Measurements from ENCODE around the gene NMNAT1. TPM values are rescaled to one million over a fixed set of nuclear protein-coding genes. Genes with fewer than 3 reads are reported as not detected.
"Not testable (repeated sequence)": the region's sequence is repeated elsewhere in the genome, so short reads cannot be mapped to it uniquely, and the experiment has no call there.

Gene NMNAT1
- total RNA-seq, 2 donors from 2014 or later: 5.4 to 7.9 TPM

- Histone ChIP-seq H3K4me1 (ENCODE audit: control insufficient read depth, insufficient read depth, low read length) (no peaks in the 10 kb centered on the region), H3K4me3 (ENCODE audit: low read length) (no peak overlapping the region), H3K9me3 (ENCODE audit: control insufficient read depth, low read length) (no peaks in the 10 kb centered on the region), H3K27me3 (ENCODE audit: control insufficient read depth, insufficient read depth, low read length, poor library complexity, severe bottlenecking) (no peaks in the 10 kb centered on the region), H3K36me3 (ENCODE audit: control insufficient read depth, insufficient read depth, low read length) (no peaks in the 10 kb centered on the region), H3K9ac (ENCODE audit: extremely low read depth, low read length, poor library complexity, severe bottlenecking) (no peak overlapping the region), H3K27ac (ENCODE audit: low read depth, low read length) (no peak overlapping the region)
- Mint-ChIP-seq H3K27ac (no peak overlapping the region), H3K36me3 (ENCODE audit: low read depth) (peaks cover 3% of the 10 kb centered on the region), H3K9me3 (peaks cover 11% of the 10 kb centered on the region), H3K4me3 (no peak overlapping the region), H3K4me1 (peaks cover 5% of the 10 kb centered on the region), H3K27me3 (ENCODE audit: insufficient read depth) (no peaks in the 10 kb centered on the region)
- DNase-seq: no peak
- no peak for TF ChIP-seq CTCF (conservative IDR thresholded peaks at IDR 0.05)
- WGBS, 2 experiments (ENCODE audit: insufficient coverage in 1 of 2, insufficient read length in 1 of 2): 75% methylated on average over 2 of the region's 2 CpGs; no CpG with 5 or more reads in 1 of the 2 experiments
Observed at GRCh38 chr1:10025354-10025753, 82.1 kb downstream of the NMNAT1 start.

- Histone ChIP-seq H3K27me3 (ENCODE audit: control insufficient read depth, insufficient read depth, low read length, poor library complexity, severe bottlenecking) (no peaks in the 10 kb centered on the region), H3K9ac (ENCODE audit: extremely low read depth, low read length, poor library complexity, severe bottlenecking) (no peak overlapping the region), H3K4me3 (ENCODE audit: low read length) (no peak overlapping the region), H3K36me3 (ENCODE audit: control insufficient read depth, insufficient read depth, low read length) (no peaks in the 10 kb centered on the region), H3K9me3 (ENCODE audit: control insufficient read depth, low read length) (no peaks in the 10 kb centered on the region), H3K27ac (ENCODE audit: low read depth, low read length) (no peak overlapping the region), H3K4me1 (ENCODE audit: control insufficient read depth, insufficient read depth, low read length) (no peaks in the 10 kb centered on the region)
- Mint-ChIP-seq H3K27me3 (ENCODE audit: insufficient read depth) (no peaks in the 10 kb centered on the region), H3K4me3 (no peak overlapping the region), H3K9me3 (peaks cover 11% of the 10 kb centered on the region), H3K36me3 (ENCODE audit: low read depth) (peaks cover 3% of the 10 kb centered on the region), H3K4me1 (peaks cover 5% of the 10 kb centered on the region), H3K27ac (no peak overlapping the region)
- no peak for DNase-seq
- no peak for TF ChIP-seq CTCF (conservative IDR thresholded peaks at IDR 0.05)
Observed at GRCh38 chr1:10027027-10027426, 83.8 kb downstream of the NMNAT1 start.

GRCh38 chr1:10028956-10029500 is 85.8 kb downstream of the NMNAT1 start:
- not testable (repeated sequence) for H3K36me3 Mint-ChIP-seq (ENCODE audit: low read depth); H3K27me3 ChIP-seq (ENCODE audit: control insufficient read depth, insufficient read depth, low read length, poor library complexity, severe bottlenecking); DNase-seq; H3K4me3 ChIP-seq (ENCODE audit: low read length); H3K27ac ChIP-seq (ENCODE audit: low read depth, low read length); H3K27me3 Mint-ChIP-seq (ENCODE audit: insufficient read depth); H3K36me3 ChIP-seq (ENCODE audit: control insufficient read depth, insufficient read depth, low read length); H3K4me3 Mint-ChIP-seq; H3K4me1 ChIP-seq (ENCODE audit: control insufficient read depth, insufficient read depth, low read length); H3K9me3 ChIP-seq (ENCODE audit: control insufficient read depth, low read length); H3K27ac Mint-ChIP-seq; H3K9ac ChIP-seq (ENCODE audit: extremely low read depth, low read length, poor library complexity, severe bottlenecking); H3K4me1 Mint-ChIP-seq
- 96 to 100% methylated on average over 5 to 24 of the region's 24 CpGs for WGBS, 2 experiments (ENCODE audit: insufficient coverage in 1 of 2, insufficient read length in 1 of 2)
- H3K9me3 Mint-ChIP-seq: peaks cover 11% of the 10 kb centered on the region

GRCh38 chr1:10031461-10031860 is 88.2 kb downstream of the NMNAT1 start:
- no peak overlapping the region for H3K27ac ChIP-seq (ENCODE audit: low read depth, low read length)
- no peaks in the 10 kb centered on the region for H3K4me1 ChIP-seq (ENCODE audit: control insufficient read depth, insufficient read depth, low read length)
- H3K36me3 ChIP-seq (ENCODE audit: control insufficient read depth, insufficient read depth, low read length): peaks cover 5% of the 10 kb centered on the region
- 87% methylated on average over 2 of the region's 3 CpGs; no CpG with 5 or more reads in 1 of the 2 experiments for WGBS, 2 experiments (ENCODE audit: insufficient coverage in 1 of 2, insufficient read length in 1 of 2)
- Mint-ChIP-seq H3K36me3 (ENCODE audit: low read depth) (peaks cover 10% of the 10 kb centered on the region), H3K9me3 (peaks cover 12% of the 10 kb centered on the region), H3K27me3 (ENCODE audit: insufficient read depth) (no peaks in the 10 kb centered on the region), H3K4me1 (peaks cover 16% of the 10 kb centered on the region), H3K4me3 (no peak overlapping the region), H3K27ac (no peak overlapping the region)
- no peaks in the 10 kb centered on the region for H3K9me3 ChIP-seq (ENCODE audit: control insufficient read depth, low read length)
- DNase-seq: no peak
- H3K27me3 ChIP-seq (ENCODE audit: control insufficient read depth, insufficient read depth, low read length, poor library complexity, severe bottlenecking): no peaks in the 10 kb centered on the region
- H3K9ac ChIP-seq (ENCODE audit: extremely low read depth, low read length, poor library complexity, severe bottlenecking): no peak overlapping the region
- TF ChIP-seq CTCF (conservative IDR thresholded peaks at IDR 0.05): no peak
- no peak overlapping the region for H3K4me3 ChIP-seq (ENCODE audit: low read length)

Measured in endodermal cell (in vitro differentiated cells).